Stimulated activated CD4-positive, alpha-beta T cell treated with anti-CD3 and anti-CD28 coated beads, TNF-alpha, amount 100 ng/mL, for 1 hour (primary cell): ENCODE measurements around the gene SEC23A.
"Not testable (repeated sequence)": the region's sequence is repeated elsewhere in the genome, so short reads cannot be mapped to it uniquely, and the experiment has no call there.

Experiments used
- DNase-seq, 3 donors: peaks; one replicate each; pipeline ENCODE4 v3.0.0-alpha.2; 2020; ENCODE audit warnings: low read depth in 3 of 3, low spot score in 1 of 3

Gene SEC23A

DNA sequence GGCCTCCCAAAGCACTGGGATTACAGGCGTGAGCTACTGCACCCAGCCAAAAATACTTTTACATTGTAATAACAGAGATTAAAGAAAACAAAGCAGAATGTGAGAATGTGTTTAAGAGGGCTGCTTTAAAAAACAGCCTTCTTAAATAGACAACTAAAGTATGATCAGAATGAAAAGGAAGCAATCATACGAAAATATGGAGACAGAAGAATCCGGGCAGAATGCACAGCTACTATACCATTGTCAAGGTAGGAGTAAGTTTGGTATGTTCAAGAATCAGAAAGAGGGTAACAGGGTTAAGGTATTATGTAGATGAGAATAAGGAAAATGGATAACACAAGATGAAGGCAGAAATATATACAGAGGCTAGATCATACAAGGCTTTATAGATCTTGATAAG, 8.5 kb downstream of the SEC23A start:
- no peak for DNase-seq

DNA sequence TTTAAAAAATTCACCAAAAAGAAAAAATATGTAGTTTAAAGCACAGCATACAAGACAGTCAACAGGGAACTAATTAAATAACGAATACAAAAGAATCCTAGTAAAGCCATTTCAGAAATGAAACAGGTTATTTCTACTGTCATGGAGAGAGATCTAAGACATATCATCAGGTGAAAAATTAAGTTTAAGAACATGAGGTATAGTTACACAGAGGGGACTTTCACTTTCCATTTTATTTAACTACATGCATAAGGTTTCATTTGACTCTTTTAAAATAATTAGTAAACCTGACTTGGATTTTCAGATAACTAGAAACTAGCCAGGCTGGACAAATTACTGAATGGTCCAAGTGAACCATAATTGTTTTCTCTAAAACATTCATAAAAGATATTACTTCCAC, 11.3 kb downstream of the SEC23A start:
- no peak for DNase-seq

DNA sequence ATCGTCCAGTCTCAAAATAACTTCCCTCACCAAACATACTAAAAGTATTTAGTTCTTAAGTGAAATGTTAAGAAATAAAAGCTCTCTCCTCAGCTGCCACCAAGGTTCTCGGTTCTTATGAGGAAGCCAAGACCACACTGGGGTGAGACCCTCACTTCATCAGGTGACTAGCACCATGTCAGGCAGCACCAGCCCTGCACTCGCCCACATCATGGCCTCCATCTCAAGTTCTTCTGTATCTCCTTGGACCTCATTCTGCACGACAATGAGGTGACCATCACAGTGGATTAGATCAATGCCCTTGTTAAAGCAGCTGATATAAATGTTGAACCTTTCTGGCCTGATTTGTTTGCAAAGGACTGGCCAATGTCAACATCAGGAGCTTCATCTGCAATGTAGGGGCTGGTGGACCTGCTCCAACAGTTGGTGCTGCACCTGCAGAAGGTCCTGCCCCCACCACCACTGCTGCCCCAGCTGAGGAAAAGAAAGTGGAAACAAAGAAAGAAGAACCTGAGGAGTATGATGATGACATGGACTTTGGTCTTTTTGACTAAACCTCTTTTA, 12.4 kb downstream of the SEC23A start:
- DNase-seq = no peak

DNA sequence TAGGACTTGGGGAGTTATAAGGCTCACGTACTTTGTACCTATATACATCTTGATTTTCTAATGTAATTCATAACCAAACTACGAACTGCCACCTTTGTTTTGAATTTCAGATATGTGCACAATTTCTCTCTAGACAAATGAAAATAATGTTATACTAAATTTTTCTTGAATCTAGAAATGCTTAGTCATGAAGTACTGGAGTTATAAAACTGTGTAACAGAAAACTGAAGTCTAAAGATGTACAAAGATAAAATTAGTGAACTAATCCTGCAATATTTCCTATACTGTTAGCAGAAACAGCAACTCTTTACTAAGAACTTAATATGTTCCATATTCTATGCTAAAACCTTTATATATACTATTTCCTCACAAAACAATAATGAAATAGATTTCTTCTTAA, 15.5 kb downstream of the SEC23A start:
- no peak for DNase-seq

DNA sequence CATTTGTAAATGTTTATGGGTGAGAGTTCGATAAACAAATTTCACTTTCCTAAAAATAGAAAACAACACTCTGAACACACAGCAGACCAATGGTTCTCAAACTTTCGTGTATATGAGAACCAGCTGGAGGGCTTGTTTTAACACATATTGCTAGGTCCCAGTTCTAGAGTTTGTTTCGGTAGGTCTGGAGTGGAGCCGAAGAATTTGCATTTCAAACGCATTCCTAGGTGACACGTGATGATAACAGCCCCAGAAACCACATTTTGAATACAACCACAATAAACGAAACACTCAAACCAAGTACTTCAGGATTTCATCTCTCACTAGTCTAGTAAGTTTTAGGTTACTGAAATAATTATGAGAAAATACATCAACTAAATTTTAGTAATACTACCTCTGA, 17.1 kb downstream of the SEC23A start:
- no peak for DNase-seq

DNA sequence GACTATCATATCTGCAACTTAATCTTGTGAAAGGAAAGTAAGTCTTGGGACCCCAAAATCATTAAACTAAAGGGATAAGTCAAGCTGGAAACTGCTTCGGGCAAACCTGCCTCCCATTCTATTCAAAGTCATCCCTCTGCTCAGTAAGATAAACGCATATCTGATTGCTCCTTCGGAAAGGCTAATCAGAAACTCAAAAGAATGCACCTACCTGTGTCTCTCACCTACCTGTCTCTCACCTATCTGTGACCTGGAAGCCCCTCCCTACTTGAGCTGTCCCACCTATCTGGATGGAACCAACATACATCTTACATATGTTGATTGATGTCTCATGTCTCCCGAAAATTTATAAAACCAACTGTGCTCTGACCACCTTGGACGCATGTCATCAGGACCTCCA, 19.9 kb downstream of the SEC23A start:
- no peak for DNase-seq

DNA sequence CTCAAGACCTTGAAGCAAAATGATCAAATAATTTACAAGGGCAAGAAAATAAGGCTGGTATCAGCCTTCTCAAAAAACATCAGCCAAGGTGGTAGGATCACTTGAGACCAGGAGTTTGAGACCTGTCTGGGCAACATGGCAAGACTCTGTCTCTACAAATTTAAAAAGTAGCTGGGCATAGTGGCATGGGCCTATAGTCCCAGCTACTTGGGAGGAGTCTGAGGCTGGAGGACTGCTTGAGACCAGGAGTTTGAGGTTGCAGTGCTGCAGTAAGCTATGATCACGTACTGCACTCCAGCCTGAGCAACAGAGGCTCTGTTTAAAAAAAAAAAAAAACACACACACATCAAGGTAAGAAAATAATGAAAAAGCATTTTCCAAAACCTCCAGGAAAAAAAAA, 22.1 kb downstream of the SEC23A start:
- no peak for DNase-seq

DNA sequence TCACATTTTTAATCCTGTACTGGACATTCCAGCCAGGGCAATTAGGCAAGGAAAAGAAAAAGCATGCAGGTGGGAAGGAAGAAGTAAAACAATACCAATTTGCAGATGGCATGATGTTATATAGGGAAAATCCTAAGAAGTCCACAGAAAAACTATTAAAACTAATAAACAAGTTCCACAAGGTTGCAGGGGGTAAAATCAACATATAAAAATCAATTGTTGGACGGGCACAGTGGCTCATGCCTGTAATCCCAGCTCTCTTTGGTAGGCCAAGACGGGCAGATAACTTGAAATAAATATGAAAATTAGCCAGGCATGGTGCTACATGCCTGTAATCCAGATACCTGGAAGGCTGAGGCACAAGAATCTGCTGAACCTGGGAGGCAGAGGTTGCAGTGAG, 31.9 kb downstream of the SEC23A start:
- no peak for DNase-seq

DNA sequence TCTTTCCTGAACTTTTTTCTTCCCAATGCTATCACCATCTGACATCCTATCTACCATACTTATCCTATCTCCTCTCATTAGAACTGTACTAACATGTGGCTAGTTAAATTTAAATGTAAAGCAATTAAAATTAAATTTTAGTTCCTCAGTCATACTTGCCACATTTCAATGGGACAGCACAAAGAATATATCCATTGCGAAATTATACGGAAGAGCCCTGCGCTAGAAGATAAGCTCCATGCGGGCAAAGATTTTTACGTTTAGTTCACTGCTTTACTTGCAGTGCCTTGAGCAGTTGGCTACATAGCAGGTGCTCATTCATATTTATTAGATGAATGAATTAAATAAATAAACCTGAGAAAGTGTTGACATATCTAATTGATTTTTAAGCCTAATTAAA, 33.1 kb downstream of the SEC23A start:
- DNase-seq = no peak

DNA sequence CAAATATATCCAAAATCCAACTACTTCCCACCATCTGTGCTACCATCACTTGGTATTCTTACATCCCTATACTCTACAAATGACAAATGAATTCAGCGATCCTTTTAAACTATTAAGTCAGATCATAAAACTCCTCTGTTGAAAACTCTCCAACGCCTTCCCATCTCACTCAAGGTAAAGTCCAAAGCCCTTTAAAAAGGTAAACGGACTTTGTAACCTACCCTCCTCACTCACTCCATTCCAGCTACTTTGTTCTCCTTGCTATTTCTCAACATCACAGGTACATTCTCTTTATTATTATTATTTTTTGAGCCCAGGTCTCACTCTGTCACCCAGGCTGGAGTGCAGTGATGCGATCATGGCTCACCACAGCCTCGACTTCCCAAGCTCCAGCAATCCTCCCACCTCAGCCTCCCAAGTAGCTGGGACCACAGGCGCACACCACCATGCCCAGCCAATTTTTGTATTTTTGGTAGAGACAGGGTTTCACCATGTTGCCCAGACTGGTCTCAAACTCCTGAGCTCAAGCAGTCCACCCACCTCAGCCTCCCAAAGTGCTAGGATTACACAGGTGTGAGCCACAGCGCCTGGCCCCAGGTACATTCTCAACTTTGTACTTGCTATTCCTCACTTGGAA, 33.7 kb downstream of the SEC23A start:
- DNase-seq = not testable (repeated sequence)

DNA sequence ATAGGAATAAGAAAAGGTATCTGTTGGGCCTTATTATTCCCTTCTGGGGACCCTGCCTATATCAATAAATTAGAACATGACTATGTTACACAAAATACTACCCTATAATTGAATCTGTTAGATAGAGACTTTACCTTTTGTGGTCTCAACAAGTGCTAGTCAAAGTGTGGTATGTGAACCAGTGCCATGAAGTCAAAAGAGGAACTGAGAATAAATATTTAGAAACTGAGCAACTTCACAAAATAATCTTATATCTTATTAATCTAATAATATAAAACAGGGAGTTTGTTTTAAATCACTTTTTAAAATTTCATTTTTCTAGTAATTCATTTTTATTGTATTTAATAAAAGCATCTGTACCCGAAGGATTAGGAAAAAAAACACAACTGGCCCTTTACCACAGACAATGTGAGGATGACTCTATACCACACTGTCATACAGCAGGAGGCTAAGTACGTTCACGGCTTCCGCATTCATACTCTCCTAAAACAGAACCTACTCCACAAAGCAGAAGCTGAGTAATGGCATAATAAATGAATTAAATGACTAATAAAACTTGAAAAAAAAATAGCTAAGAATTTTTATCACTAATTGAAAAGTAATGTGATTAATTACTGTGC, 42.1 kb downstream of the SEC23A start:
- DNase-seq = no peak

DNA sequence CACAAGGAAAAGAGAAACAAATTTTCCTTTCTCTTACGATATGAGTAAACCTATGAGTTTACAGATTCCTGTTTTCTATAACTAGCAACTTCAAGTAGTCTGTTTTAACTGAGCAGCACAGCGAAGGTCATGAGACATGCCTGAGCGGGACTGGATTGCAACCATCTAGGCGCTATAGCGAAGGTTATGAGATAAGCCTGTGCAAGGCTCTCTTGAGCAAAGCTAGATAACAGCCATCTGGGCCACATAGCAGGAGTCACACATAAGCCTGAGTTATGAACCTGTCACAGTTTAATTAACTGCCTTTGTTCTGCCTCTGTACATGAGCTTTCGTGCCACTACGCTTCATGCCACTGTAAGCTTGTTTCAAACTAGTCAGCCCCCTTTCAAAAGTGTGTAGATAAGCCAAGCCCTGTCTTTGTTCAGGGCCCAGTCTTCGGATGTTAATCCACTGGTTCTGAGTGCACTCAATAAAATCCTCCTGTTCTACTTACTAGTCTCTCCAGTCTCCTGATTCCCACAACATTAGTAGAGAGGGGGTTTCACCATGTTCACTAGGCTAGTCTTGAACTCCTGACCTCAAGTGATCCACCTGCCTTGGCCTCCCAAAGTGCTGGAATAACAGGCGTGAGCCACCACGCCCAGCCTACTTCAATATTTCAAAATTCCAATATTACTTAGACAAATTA, 47.1 kb downstream of the SEC23A start:
- DNase-seq = no peak

DNA sequence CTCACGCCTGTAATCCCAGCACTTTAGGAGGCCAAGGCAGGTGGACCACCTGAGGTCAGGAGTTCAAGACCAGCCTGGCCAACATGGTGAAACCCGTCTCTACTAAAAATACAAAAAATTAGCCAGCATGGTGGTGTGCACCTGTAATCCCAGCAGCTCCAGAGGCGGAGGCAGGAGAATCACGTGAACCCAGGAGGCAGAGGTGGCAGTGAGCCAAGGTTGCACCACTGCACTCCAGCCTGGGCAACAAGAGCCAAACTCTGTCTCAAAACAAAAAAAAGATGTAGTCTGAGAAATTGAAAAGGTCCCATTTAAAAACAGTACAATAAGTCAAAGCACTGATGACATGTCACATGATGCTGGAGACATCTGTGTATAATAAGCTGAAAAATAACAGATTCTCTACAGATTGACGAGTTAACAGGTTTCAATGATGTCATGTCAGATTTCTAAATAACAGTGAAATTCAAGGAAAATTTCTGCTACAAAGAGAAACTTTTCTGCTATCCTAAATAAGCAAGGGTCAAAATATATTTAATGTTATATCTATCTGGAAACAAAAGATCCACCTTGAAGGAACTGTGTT, 50.1 kb downstream of the SEC23A start:
- not testable (repeated sequence) for DNase-seq

DNA sequence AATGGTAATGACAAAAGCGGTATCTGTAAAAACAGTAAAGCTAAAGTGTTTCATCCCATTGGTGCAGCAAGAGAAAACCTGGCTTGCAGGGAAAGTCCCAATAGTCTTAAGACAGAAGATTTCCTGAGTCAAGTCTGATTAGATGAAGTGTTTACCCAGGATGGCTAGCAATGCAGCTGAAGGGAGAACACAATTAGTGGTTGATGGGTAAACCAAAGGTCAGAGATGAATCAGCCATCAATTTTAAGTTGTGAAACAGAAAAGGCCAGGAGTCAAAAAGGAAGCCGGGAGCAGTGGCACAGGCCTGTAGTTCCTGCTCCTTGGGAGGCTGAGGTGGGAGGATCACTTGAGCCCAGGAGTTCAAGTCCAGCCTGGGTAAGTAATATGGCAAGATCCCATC, 52.6 kb downstream of the SEC23A start:
- no peak for DNase-seq

DNA sequence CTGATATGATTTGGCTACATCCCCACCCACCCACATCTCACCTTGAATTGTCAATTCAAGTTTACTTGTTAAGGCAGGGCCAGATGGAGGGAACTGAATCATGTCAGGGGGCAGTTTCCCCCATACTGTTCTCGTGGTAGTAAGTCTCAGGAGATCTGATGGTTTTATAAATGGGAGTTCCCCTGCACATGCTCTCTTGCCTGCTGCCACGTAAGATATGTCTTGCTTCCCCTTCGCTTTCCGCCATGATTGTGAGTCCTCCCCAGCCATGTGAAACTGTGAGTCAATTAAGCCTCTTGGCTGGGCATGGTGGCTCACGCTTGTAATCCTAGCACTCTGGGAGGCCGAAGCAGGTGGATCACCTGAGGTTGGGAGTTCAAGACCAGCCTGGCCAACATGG, 57.1 kb downstream of the SEC23A start:
- not testable (repeated sequence) for DNase-seq

DNA sequence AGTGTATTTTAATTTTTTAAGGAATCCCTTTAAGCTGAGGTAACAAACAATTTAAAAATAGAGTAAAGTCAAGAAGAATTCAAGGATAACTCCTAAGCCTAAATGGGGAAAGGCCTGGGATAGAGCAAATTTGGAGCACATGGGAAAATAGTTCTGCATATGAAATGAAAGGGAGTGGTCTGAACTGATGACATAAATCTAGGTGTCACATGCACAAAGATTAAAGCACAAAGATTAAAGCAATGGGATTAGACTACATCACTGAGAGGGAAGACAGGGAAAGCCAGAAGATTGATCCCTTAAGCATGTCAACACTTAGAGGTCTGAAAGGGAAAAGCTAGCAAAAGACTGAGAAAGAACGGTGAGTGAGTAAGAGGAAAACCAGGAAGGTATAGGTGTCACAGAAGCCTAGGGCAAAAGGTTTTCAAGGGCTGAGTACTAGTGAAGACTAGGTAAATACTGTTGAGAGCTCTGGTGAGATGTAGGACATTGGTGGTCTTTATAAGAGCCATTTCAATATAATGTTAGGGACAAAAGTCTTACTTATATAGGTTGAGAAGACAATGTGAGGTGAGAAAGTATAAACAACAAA, 59.6 kb downstream of the SEC23A start:
- no peak for DNase-seq

DNA sequence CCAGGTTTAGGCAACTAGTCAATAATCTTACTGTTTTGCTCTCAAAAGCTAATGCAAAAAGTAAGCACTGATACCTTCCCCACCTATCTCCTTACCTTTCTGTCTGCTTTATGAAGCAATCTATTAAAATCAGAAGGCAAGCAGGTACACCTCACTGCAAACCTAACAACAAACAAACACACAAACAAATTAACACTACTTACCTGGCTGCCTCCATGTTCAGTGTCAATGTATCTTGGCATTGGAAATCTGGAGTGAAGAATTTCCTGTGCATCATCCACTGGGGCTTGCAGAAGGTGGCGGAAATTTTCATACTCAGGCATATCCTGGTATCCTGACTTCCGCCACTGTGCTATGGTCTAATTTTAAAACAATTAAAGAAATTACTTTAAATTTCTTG, 62.5 kb downstream of the SEC23A start:
- DNase-seq = no peak

DNA sequence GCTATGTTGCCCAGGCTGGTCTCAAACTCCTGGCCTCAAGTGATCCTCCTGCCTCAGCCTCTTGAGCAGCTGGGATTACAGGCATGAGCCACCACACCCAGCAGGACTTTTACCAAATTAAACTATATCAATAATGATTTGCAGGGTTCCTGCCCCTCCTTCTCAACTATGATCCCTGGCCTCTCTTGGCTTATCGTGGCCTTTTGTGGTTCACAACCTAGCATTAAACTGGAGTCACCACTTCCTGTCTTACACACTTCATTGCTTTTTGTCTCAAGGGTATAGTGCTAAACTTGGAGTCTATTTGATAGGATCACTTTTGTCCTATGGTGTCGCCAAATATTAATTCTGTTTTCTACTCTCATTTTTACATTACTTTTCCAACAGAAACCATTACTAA, 64.5 kb downstream of the SEC23A start:
- DNase-seq = no peak

DNA sequence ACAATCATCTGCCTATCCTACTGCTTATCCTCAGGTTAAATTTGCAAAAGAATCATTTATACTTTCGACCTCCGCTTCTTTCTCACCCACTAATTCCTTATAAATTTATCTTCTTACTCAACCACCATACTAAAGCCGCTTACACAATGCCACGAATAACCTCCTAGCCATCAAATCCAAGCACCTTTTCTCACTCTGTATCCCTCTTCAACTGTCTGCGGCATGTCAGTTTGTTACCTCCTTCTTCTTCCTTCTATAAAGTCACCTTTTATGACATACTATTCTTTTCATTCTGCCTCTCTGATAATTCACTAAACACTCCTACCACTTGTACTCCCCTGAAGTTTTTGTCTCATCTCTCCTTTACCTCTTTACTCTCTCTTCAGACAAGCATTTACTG, 66.3 kb downstream of the SEC23A start:
- no peak for DNase-seq

DNA sequence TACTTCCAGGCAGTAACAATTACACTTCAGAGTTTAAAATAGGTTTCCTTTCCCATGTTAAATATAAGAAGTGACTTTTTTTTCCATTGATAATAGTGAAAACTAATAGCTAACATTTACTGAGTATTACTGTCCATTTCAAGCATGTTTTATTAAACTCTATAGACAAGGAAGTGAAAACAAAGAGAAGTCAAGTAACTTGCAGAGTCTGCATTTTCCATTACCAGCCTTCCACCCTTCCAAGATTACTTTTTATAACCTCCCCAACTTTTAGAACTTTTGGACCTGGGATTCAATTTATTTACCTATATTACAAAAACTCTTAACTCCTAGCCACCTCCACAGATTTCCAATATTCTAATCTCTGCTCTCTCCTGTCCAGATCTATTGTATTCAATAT, 67.7 kb downstream of the SEC23A start:
- no peak for DNase-seq

DNA sequence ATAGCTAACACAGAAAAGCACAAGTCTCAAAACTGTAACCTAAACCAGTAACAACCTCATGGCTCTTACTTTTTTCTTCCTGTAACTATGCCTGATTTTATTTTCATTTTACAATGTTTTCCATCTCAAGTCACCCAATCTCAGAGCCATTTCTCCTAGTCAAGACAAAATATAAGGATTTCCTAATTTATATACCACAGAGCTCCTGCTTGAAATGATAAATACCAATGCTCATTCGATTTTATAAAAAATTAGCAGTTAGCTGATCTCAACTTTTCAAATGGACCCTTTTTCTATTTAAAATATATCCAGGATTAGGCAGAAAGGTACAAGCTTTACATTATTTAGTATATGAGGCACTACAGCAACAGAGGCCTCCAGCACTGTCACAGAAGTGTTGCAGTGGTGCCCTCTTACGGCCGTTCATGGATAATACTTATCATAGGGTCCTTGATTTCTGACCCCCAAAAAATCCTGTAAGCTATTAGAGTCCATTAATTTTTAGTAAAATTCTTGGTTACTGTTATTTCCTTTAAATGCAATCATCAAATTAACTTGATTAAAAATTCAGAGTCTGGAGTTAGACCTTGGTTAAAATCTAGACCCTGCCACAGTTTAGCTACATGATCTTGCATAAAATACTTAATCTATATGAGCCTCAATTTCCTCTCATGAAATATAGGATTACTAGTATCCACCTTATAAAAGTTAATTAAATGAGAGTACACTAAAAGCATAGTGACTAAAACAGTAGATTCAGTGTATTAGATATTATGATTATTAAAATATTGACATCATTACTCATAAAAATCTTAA, 68.3 kb downstream of the SEC23A start:
- no peak for DNase-seq
